H1 (cell line): ENCODE measurements around the gene THYN1. TPM values are rescaled to one million over a fixed set of nuclear protein-coding genes. Genes with fewer than 3 reads are reported as not detected.
A peak's percentile ranks its signal among the peaks of the same experiment; 100 is the strongest.
"Not testable (repeated sequence)": the region's sequence is repeated elsewhere in the genome, so short reads cannot be mapped to it uniquely, and the experiment has no call there.

ENCODE experiments used
- CTCF ChIA-PET: fragments of 300-600 bp; sonication (Branson Sonifier 250); formaldehyde crosslinking; loops from one replicate; lab custom pipeline; 2021; ENCODE audit not compliant: partially characterized antibody; lab: Charles Lee
- POLR2A ChIA-PET: fragments of 300-600 bp; sonication (Branson Sonifier 250); formaldehyde crosslinking; loops from one replicate; lab custom pipeline; 2021; ENCODE audit warnings: inconsistent platforms; ENCODE audit not compliant: partially characterized antibody; lab: Charles Lee
- DNase-seq, 2 experiments: peaks; one replicate each; pipeline versions ENCODE4 v3.0.0 to v3.0.0-alpha.2; 2010 to 2022; ENCODE audit warnings: low spot score in 2 of 2, low read depth in 1 of 2, mixed read lengths in 1 of 2
- FAIRE-seq: peaks from 2 replicates; lab custom pipeline; 2011; peaks lifted over from hg19 to GRCh38; lab: Jason Lieb, UNC
- H2AFZ ChIP-seq: 2 replicates; pipeline ENCODE4 v1.8.1; 2012; ENCODE audit warnings: low read length, inconsistent platforms
- H2AK5ac ChIP-seq: 2 replicates; pipeline ENCODE4 v1.6.1; 2013; ENCODE audit warnings: low read depth, low read length
- H2BK120ac ChIP-seq: replicated peaks from 2 replicates; pipeline ENCODE3; 2013; ENCODE audit warnings: low read depth, low read length, inconsistent platforms
- H2BK12ac ChIP-seq: 2 replicates; pipeline ENCODE4 v1.6.1; 2013; ENCODE audit warnings: low read depth, low read length
- H2BK15ac ChIP-seq: 2 replicates; pipeline ENCODE4 v1.6.1; 2013; ENCODE audit warnings: low read length
- H2BK20ac ChIP-seq: 2 replicates; pipeline ENCODE4 v1.6.1; 2013; ENCODE audit warnings: low read length
- H2BK5ac ChIP-seq: 2 replicates; pipeline ENCODE4 v1.6.1; 2013; ENCODE audit warnings: low read depth, low read length
- H3K14ac ChIP-seq: 2 replicates; pipeline ENCODE4 v1.6.1; 2013; ENCODE audit warnings: inconsistent platforms; ENCODE audit not compliant: insufficient read length
- H3K18ac ChIP-seq: 2 replicates; pipeline ENCODE4 v1.6.1; 2013; ENCODE audit warnings: low read length; ENCODE audit errors: extremely low read depth
- H3K23ac ChIP-seq: 2 replicates; pipeline ENCODE4 v1.6.1; 2013; ENCODE audit warnings: inconsistent platforms; ENCODE audit not compliant: insufficient read length
- H3K23me2 ChIP-seq: 2 replicates; pipeline ENCODE4 v1.6.1; 2013; ENCODE audit warnings: low read depth, low read length
- H3K27ac ChIP-seq: 2 replicates; pipeline ENCODE4 v1.6.1; 2011; ENCODE audit warnings: low read depth, low read length, inconsistent platforms
- H3K27me3 ChIP-seq, 4 experiments: replicated peaks in 1 of 4; 1 replicate in 1 of 4; 2 replicates in 3 of 4; pipeline versions ENCODE4 v1.6.1 to v1.8.1; 2011 to 2013; ENCODE audit warnings: low read length in 3 of 4, mild to moderate bottlenecking in 3 of 4, inconsistent platforms in 2 of 4, mixed read lengths in 2 of 4, moderate library complexity in 1 of 4; ENCODE audit not compliant: control insufficient read depth in 3 of 4, insufficient read depth in 3 of 4; ENCODE audit errors: extremely low read depth in 1 of 4
- H3K36me3 ChIP-seq, 4 experiments: 2 replicates each; pipeline versions ENCODE4 v1.6.1 to v1.8.1; 2011 to 2013; ENCODE audit warnings: mild to moderate bottlenecking in 4 of 4, low read length in 3 of 4, moderate library complexity in 2 of 4, control low read depth in 1 of 4, inconsistent platforms in 1 of 4; ENCODE audit not compliant: insufficient read depth in 4 of 4, control insufficient read depth in 2 of 4
- H3K4ac ChIP-seq: replicated peaks from 2 replicates; pipeline ENCODE3; 2013; ENCODE audit warnings: low read length, low read depth, mixed read lengths, inconsistent platforms; ENCODE audit not compliant: insufficient read length
- H3K4me1 ChIP-seq, 4 experiments: replicated peaks in 1 of 4; 1 replicate in 1 of 4; 2 replicates in 3 of 4; pipeline versions ENCODE4 v1.6.1 to v1.8.1; 2011 to 2013; ENCODE audit warnings: low read length in 3 of 4, inconsistent platforms in 2 of 4, mixed read lengths in 1 of 4; ENCODE audit not compliant: insufficient read depth in 4 of 4, control insufficient read depth in 3 of 4
- H3K4me2 ChIP-seq, 2 experiments: 2 replicates each; pipeline versions ENCODE4 v1.6.1 to v1.8.1; 2011 to 2013; ENCODE audit warnings: low read depth in 2 of 2, low read length in 2 of 2, control low read depth in 1 of 2, inconsistent platforms in 1 of 2, mild to moderate bottlenecking in 1 of 2; ENCODE audit not compliant: insufficient read depth in 1 of 2
- H3K4me3 ChIP-seq, 4 experiments: fragments of 200-600, 300-600 bp in 1 of 4; sonication (generic), shearing (Covaris generic), sonication (Bioruptor Twin) in 1 of 4; 2 replicates each; pipeline versions ENCODE4 v1.5.1 to v1.8.1; 2011 to 2016; ENCODE audit warnings: low read length in 4 of 4, low read depth in 3 of 4, control low read depth in 2 of 4, inconsistent platforms in 2 of 4, mild to moderate bottlenecking in 2 of 4, mixed read lengths in 1 of 4, moderate library complexity in 1 of 4; ENCODE audit not compliant: insufficient read depth in 2 of 4; ENCODE audit errors: extremely low read depth in 1 of 4
- H3K56ac ChIP-seq: replicated peaks from 2 replicates; pipeline ENCODE3; 2013; ENCODE audit warnings: low read depth, mild to moderate bottlenecking, mixed read lengths, low read length, inconsistent platforms; ENCODE audit not compliant: insufficient read length
- H3K79me1 ChIP-seq: 2 replicates; pipeline ENCODE4 v1.6.1; 2013; ENCODE audit warnings: low read depth, low read length, control low read depth
- H3K79me2 ChIP-seq, 2 experiments: 2 replicates each; pipeline versions ENCODE4 v1.6.1 to v1.8.1; 2012 to 2013; ENCODE audit warnings: low read length in 2 of 2, mild to moderate bottlenecking in 2 of 2, inconsistent platforms in 1 of 2; ENCODE audit not compliant: insufficient read depth in 2 of 2, control insufficient read depth in 1 of 2
- H3K9ac ChIP-seq, 4 experiments: replicated peaks in 1 of 4; 1 replicate in 1 of 4; 2 replicates in 3 of 4; pipeline versions ENCODE4 v1.6.1 to v1.8.1; 2011 to 2013; ENCODE audit warnings: low read depth in 3 of 4, low read length in 3 of 4, control low read depth in 2 of 4, mild to moderate bottlenecking in 2 of 4, moderate library complexity in 2 of 4, inconsistent platforms in 1 of 4; ENCODE audit errors: extremely low read depth in 1 of 4
- H3K9me3 ChIP-seq, 2 experiments: 2 replicates each; pipeline versions ENCODE4 v1.6.1 to v1.8.1; 2012 to 2013; ENCODE audit warnings: mild to moderate bottlenecking in 2 of 2, moderate library complexity in 2 of 2, control low read depth in 1 of 2, inconsistent platforms in 1 of 2, low read depth in 1 of 2, low read length in 1 of 2, mixed read lengths in 1 of 2; ENCODE audit not compliant: insufficient read depth in 2 of 2
- H4K20me1 ChIP-seq, 2 experiments: replicated peaks in 1 of 2; 2 replicates each; pipeline versions ENCODE3 to v1.8.1; 2011 to 2013; ENCODE audit warnings: inconsistent platforms in 2 of 2, low read length in 2 of 2, mild to moderate bottlenecking in 1 of 2; ENCODE audit not compliant: insufficient read depth in 2 of 2, control insufficient read depth in 1 of 2
- H4K5ac ChIP-seq: 2 replicates; pipeline ENCODE4 v1.6.1; 2013; ENCODE audit warnings: low read length, low read depth, mixed read lengths, inconsistent platforms; ENCODE audit not compliant: insufficient read length
- H4K8ac ChIP-seq: 2 replicates; pipeline ENCODE4 v1.8.0; 2013; ENCODE audit warnings: mild to moderate bottlenecking, moderate library complexity, low read length, inconsistent platforms; ENCODE audit not compliant: insufficient read depth; ENCODE audit errors: extremely low read depth
- H4K91ac ChIP-seq: replicated peaks from 2 replicates; pipeline ENCODE3; 2013; ENCODE audit warnings: low read length, mixed read lengths, inconsistent platforms; ENCODE audit not compliant: insufficient read length
- POLR2A ChIP-seq, 2 experiments: IDR thresholded peaks; 1 replicate in 1 of 2; 2 replicates in 1 of 2; pipeline ENCODE4 v1.6.1; 2011; ENCODE audit warnings: low read depth in 2 of 2, low read length in 2 of 2, mild to moderate bottlenecking in 2 of 2; ENCODE audit errors: control extremely low read depth in 1 of 2
- WGBS, 2 experiments: shearing (Covaris generic) in 1 of 2; methylation state at CpG; one replicate each; pipeline versions ENCODE4 v1.1.6 to v1.1.7; 2013 to 2015; ENCODE audit warnings: low lambda C conversion rate in 2 of 2, mixed read lengths in 2 of 2, inconsistent platforms in 1 of 2, low coverage in 1 of 2, missing lambda C conversion rate in 1 of 2; ENCODE audit not compliant: insufficient replicate concordance in 2 of 2, insufficient coverage in 1 of 2, insufficient read length in 1 of 2; ENCODE audit errors: extremely low coverage in 1 of 2, missing lambda C conversion rate in 1 of 2; 5-methylcytosine and 5-hydroxymethylcytosine counted together
- polyA plus RNA-seq, 7 experiments: library from polyadenylated mRNA; depleted of rRNA in 3 of 7; stranded (reverse) in 5 of 7; unstranded in 2 of 7; fragments of >200 nt in 5 of 7; fragments of 200-250 nt in 2 of 7; gene quantifications; 1 replicate in 5 of 7; 2 replicates in 1 of 7; 4 replicates in 1 of 7; pipeline versions ENCODE4 v1.2.1 to v1.2.3, GENCODE V29; 2011 to 2013; ENCODE audit warnings: missing spikeins in 2 of 7, mixed read lengths in 2 of 7
- total RNA-seq: library from RNA; stranded (reverse); fragmentation: NEBNext Ultra II Directional; extraction: Animal tissue kit (Norgen Biotek cat#: 25700); gene quantifications from 2 replicates; pipeline ENCODE4 v1.2.1, GENCODE V29; 2021

THYN1 gene
- total and polyA plus RNA-seq, 2 of the 8 experiments (the other 6 are each of a cell fraction or from before 2014, with no cell fraction given): 77.3 to 95.1 TPM

DNA sequence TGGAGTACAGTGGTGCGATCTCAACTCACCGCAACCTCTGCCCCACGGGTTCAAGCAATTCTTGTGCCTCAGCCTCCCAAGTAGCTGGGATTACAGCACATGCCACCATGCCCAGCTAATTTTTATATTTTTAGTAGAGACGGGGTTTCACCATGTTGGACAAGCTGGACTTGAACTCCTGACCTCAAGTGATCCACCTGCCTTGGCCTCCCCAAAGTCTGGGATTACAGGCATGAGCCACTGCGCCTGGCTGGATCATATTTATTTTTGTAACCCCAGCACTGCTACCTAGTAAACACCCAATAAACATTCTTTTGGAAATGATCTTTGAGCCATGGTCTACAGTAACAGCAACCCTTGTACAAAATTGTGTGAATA lies 2.0 kb upstream of the THYN1 start:
- not testable (repeated sequence) for H2AK5ac ChIP-seq, H3K27me3 ChIP-seq, H2BK5ac ChIP-seq, H3K4ac ChIP-seq, H3K14ac ChIP-seq, H2BK20ac ChIP-seq, H4K20me1 ChIP-seq, H3K9me3 ChIP-seq, H2BK120ac ChIP-seq, H3K18ac ChIP-seq, H4K91ac ChIP-seq, H3K23ac ChIP-seq, H2AFZ ChIP-seq, H3K4me3 ChIP-seq, H3K56ac ChIP-seq, H3K9ac ChIP-seq, H3K4me1 ChIP-seq, H3K4me2 ChIP-seq, FAIRE-seq, DNase-seq, H2BK12ac ChIP-seq, H2BK15ac ChIP-seq, H3K27ac ChIP-seq, H4K5ac ChIP-seq, H4K8ac ChIP-seq
- ChIA-PET CTCF (interaction anchor here (1.2 kb wide), 1 partner anchor 11 kb away, joined by 7 read pairs; no protein-coding TSS in a partner anchor), POLR2A (interaction anchor here (0.8 to 3.3 kb wide), 4 partner anchors 9 to 22 kb away, joined by 3 to 17 read pairs (median 10); partner anchors contain the start of gene GLB1L3)
- 90% methylated on average over 5 of the region's 5 CpGs; no CpG with 5 or more reads in 1 of the 2 experiments for WGBS, 2 experiments
- peaks cover 15% of the 10 kb centered on the region; the same call in 1 of the 2 replicates for H3K79me1 ChIP-seq
- peaks cover 13% of the 10 kb centered on the region; the same call in 1 of the 2 replicates for H3K23me2 ChIP-seq
- peaks cover 5 to 29% of the 10 kb centered on the region in 2 experiments; a peak in 3 of 4 replicates for H3K79me2 ChIP-seq
- H3K36me3 ChIP-seq: peaks cover 13 to 36% (median 31%) of the 10 kb centered on the region in 4 experiments
- 0 out of 3 replicates have a peak, but pooled peaks of 1 of the 2 experiments have one; percentile 6 for TF ChIP-seq POLR2A (IDR thresholded peaks at IDR 0.05; ENCODE audit: control extremely low read depth in 1 of 2, low read depth in 2 of 2, low read length in 2 of 2)
